HEK293 (cell line): ENCODE measurements around the gene C19orf25.

Source experiments
- CTCF ChIA-PET: fragments of 350-600 bp; formaldehyde crosslinking; extraction: SDS; loops from one replicate; lab custom pipeline; 2021; ENCODE audit warnings: antibody characterized with exemption; lab: Yijun Ruan, JAX
- POLR2A ChIA-PET: fragments of 300-600 bp; formaldehyde crosslinking; extraction: SDS; loops from one replicate; lab custom pipeline; 2020; ENCODE audit warnings: antibody characterized with exemption, inconsistent platforms; lab: Yijun Ruan, JAX
- H3K27ac ChIP-seq: fragments of 200-500 bp; sonication (Bioruptor generic); 2 replicates; pipeline ENCODE4 v1.5.1; 2014; ENCODE audit warnings: low read depth, low read length, control low read depth, inconsistent platforms; ENCODE audit errors: extremely low read depth
- H3K36me3 ChIP-seq, 2 experiments: fragments of 200-500 bp in 1 of 2; sonication (Bioruptor generic) in 1 of 2; 1 replicate in 1 of 2; 2 replicates in 1 of 2; pipeline ENCODE4 v1.5.1; 2014 to 2017; ENCODE audit warnings: inconsistent platforms in 2 of 2, low read length in 2 of 2; ENCODE audit not compliant: control insufficient read depth in 2 of 2, insufficient read depth in 1 of 2
- H3K4me1 ChIP-seq: fragments of 200-500 bp; sonication (Bioruptor generic); 2 replicates; pipeline ENCODE4 v1.5.1; 2014; ENCODE audit warnings: mild to moderate bottlenecking, low read length, inconsistent platforms; ENCODE audit not compliant: control insufficient read depth, insufficient read depth
- H3K4me3 ChIP-seq: 2 replicates; pipeline ENCODE4 v1.5.1; 2011; ENCODE audit warnings: low read depth, mild to moderate bottlenecking, control low read depth, low read length, moderate library complexity
- H3K9me3 ChIP-seq: fragments of 200-500 bp; sonication (Bioruptor generic); 2 replicates; pipeline ENCODE4 v1.5.1; 2014; ENCODE audit warnings: low read depth, low read length, inconsistent platforms; ENCODE audit not compliant: control insufficient read depth, insufficient read depth
- EGR2 ChIP-seq: fragments of 450-650 bp; formaldehyde crosslinking; IDR thresholded peaks from 2 replicates; pipeline ENCODE4 v1.5.1; 2016; ENCODE audit warnings: low read depth, missing biosample characterization, missing genetic modification characterization
- GLIS1 ChIP-seq: fragments of 450-650 bp; formaldehyde crosslinking; IDR thresholded peaks from 2 replicates; pipeline ENCODE4 v1.5.1; 2016; ENCODE audit warnings: missing biosample characterization, missing genetic modification characterization
- GLIS2 ChIP-seq: fragments of 450-650 bp; formaldehyde crosslinking; IDR thresholded peaks from 2 replicates; pipeline ENCODE4 v1.5.1; 2016; ENCODE audit warnings: missing biosample characterization, missing genetic modification characterization
- REPIN1 ChIP-seq: fragments of 450-650 bp; formaldehyde crosslinking; IDR thresholded peaks from 2 replicates; pipeline ENCODE4 v1.5.1; 2017; ENCODE audit warnings: missing biosample characterization, missing genetic modification characterization, low read depth
- SCRT1 ChIP-seq: fragments of 450-650 bp; formaldehyde crosslinking; IDR thresholded peaks from 2 replicates; pipeline ENCODE4 v1.5.1; 2016; ENCODE audit warnings: missing biosample characterization, missing genetic modification characterization, borderline replicate concordance
- SCRT2 ChIP-seq: fragments of 450-650 bp; formaldehyde crosslinking; IDR thresholded peaks from 2 replicates; pipeline ENCODE4 v1.5.1; 2016; ENCODE audit warnings: missing biosample characterization, missing genetic modification characterization
- SP2 ChIP-seq: fragments of 450-650 bp; formaldehyde crosslinking; IDR thresholded peaks from 2 replicates; pipeline ENCODE4 v1.5.1; 2016; ENCODE audit warnings: missing biosample characterization, missing genetic modification characterization
- ZBTB6 ChIP-seq: fragments of 450-650 bp; formaldehyde crosslinking; IDR thresholded peaks from 2 replicates; pipeline ENCODE4 v1.5.1; 2017; ENCODE audit warnings: missing biosample characterization, missing genetic modification characterization
- ZIC2 ChIP-seq: fragments of 450-650 bp; formaldehyde crosslinking; IDR thresholded peaks from 2 replicates; pipeline ENCODE4 v1.5.1; 2016; ENCODE audit warnings: missing biosample characterization, missing genetic modification characterization
- ZNF169 ChIP-seq: fragments of 450-650 bp; formaldehyde crosslinking; IDR thresholded peaks from 2 replicates; pipeline ENCODE4 v1.5.1; 2016; ENCODE audit warnings: missing biosample characterization, missing genetic modification characterization
- ZNF37A ChIP-seq: fragments of 450-650 bp; IDR thresholded peaks from 2 replicates; pipeline ENCODE4 v1.5.1; 2018; ENCODE audit warnings: missing biosample characterization, missing genetic modification characterization
- ZNF544 ChIP-seq: fragments of 450-650 bp; formaldehyde crosslinking; IDR thresholded peaks from 2 replicates; pipeline ENCODE4 v1.5.0; 2017; ENCODE audit warnings: missing biosample characterization, missing genetic modification characterization
- ZNF585B ChIP-seq: fragments of 450-650 bp; formaldehyde crosslinking; IDR thresholded peaks from 2 replicates; pipeline ENCODE4 v1.5.1; 2016; ENCODE audit warnings: missing biosample characterization, missing genetic modification characterization
- ZNF600 ChIP-seq: fragments of 450-650 bp; formaldehyde crosslinking; IDR thresholded peaks from 2 replicates; pipeline ENCODE4 v1.5.1; 2016; ENCODE audit warnings: missing biosample characterization, missing genetic modification characterization
- ZNF610 ChIP-seq: fragments of 450-650 bp; formaldehyde crosslinking; IDR thresholded peaks from 2 replicates; pipeline ENCODE4 v1.5.1; 2016; ENCODE audit warnings: missing biosample characterization, missing genetic modification characterization, borderline replicate concordance
- ZNF623 ChIP-seq: fragments of 450-650 bp; formaldehyde crosslinking; IDR thresholded peaks from 2 replicates; pipeline ENCODE4 v1.5.1; 2016; ENCODE audit warnings: missing biosample characterization, missing genetic modification characterization
- ZNF624 ChIP-seq: fragments of 450-650 bp; formaldehyde crosslinking; IDR thresholded peaks from 2 replicates; pipeline ENCODE4 v1.5.1; 2017; ENCODE audit warnings: missing biosample characterization, missing genetic modification characterization
- ZNF692 ChIP-seq: fragments of 450-650 bp; formaldehyde crosslinking; IDR thresholded peaks from 2 replicates; pipeline ENCODE4 v1.5.1; 2016; ENCODE audit warnings: missing biosample characterization, missing genetic modification characterization
- ZNF776 ChIP-seq: fragments of 450-650 bp; formaldehyde crosslinking; IDR thresholded peaks from 2 replicates; pipeline ENCODE4 v1.5.0; 2017; ENCODE audit warnings: missing biosample characterization, missing genetic modification characterization, borderline replicate concordance
- TF ChIP-seq, protein P1 (sequence below): fragments of 450-650 bp; formaldehyde crosslinking; IDR thresholded peaks from 2 replicates; pipeline ENCODE4 v1.5.1; 2017; ENCODE audit warnings: missing biosample characterization, missing genetic modification characterization
- TF ChIP-seq, protein P2 (sequence below): fragments of 450-650 bp; formaldehyde crosslinking; IDR thresholded peaks from 2 replicates; pipeline ENCODE4 v1.5.1; 2016; ENCODE audit warnings: missing biosample characterization, missing genetic modification characterization
- TF ChIP-seq, protein P3 (sequence below): fragments of 450-650 bp; formaldehyde crosslinking; IDR thresholded peaks from 2 replicates; pipeline ENCODE4 v1.5.1; 2016; ENCODE audit warnings: missing biosample characterization, missing genetic modification characterization

C19orf25 gene

GRCh38 chr19:1432507-1432887 is 46.5 kb downstream of the C19orf25 start:
- H3K4me3 ChIP-seq, result no peak overlapping the region
- ChIA-PET CTCF (no interaction called here), POLR2A (no interaction called here)
- TF ChIP-seq ZNF623 (peak; percentile 43; the same call in 1 of the 2 replicates), ZNF544 (tag by site-specific recombination) (no peak)
- H3K9me3 ChIP-seq, result no peaks in the 10 kb centered on the region
- no peaks in the 10 kb centered on the region for H3K4me1 ChIP-seq
- peaks cover 17 to 70% of the 10 kb centered on the region in 2 experiments; a peak in 2 of 3 replicates for H3K36me3 ChIP-seq
- no peak overlapping the region for H3K27ac ChIP-seq

DNA sequence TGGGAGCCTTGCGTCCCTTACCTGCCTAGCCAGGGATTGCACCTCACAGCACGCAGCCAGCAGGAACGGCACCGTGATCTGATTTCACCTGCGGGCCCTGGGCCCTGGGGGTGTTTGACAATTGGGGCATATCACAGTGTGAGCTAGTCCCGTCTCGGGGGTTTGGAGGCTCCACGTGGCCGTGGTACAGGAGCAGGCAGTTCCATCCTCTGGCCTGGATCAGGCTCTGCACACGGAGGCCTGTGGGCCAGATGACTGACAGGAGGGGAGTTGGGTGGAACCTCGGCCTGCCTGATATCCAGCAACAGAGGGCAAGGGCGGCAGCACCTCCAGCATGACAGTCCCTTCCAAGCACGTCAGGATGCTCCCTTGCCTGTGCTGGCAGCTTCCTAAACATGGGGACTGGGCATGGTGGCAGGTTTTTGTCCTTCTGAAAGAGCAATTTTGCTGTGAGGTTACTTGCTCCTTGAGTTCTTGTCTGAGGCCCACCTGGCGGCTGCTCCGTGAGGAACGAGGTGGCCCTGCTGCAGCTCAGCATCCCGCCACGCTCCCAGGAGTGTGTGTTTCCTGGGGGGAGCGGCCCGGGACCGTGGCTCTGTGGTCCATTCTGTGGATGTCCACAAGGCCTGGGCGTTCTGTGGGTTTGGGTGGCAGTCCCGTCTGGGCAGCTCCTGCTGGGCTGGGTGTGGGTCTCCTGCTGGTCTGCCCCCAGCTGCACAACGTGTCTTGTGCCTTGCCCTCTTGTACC is 47.1 kb downstream of the C19orf25 start:
- POLR2A ChIA-PET, result interaction anchor here (0.7 kb wide), 1 partner anchor 11 kb away, joined by 4 read pairs; no protein-coding TSS in a partner anchor
- Histone ChIP-seq H3K9me3 (no peaks in the 10 kb centered on the region), H3K4me3 (no peak overlapping the region), H3K4me1 (no peaks in the 10 kb centered on the region), H3K36me3 (peaks cover 17 to 76% of the 10 kb centered on the region in 2 experiments; a peak in 2 of 3 replicates), H3K27ac (peak overlapping the region; percentile 5; the same call in 1 of the 2 replicates)
- CTCF ChIA-PET, result interaction anchor here (0.6 to 0.7 kb wide), 2 partner anchors 407 to 1779 kb away, joined by 3 to 4 read pairs; no protein-coding TSS in a partner anchor
- peak; percentile 81; the same call in 1 of the 2 replicates for TF ChIP-seq ZNF600 (tag by site-specific recombination)
- 0 out of 2 replicates have a peak, but pooled peaks have one; percentile 7 for TF ChIP-seq ZIC2
- TF ChIP-seq ZNF585B (tag by site-specific recombination), result no peak
- TF ChIP-seq ZNF37A (tag by site-specific recombination), result no peak

DNA sequence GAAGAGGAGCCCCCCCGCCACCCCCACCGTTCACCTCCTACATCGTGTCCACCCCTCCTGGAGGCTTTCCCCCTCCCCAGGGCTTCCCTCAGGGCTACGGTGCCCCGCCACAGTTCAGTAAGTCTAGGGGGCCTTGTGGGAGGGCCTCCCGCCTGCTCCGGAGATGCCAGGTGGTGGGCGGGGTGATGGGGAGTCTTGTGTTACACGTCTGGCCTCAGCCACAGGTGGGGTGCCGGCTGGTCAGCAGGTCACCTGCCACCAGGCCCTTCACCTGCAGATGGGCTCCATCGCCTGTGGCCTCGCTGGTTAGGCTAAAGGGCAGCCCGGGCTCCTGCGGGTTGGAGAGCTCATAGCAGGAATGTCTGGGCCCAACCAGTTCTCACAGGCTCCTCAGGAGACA is 48.8 kb downstream of the C19orf25 start:
- H3K4me1 ChIP-seq, result no peaks in the 10 kb centered on the region
- CTCF ChIA-PET, result interaction anchor here (0.6 to 0.8 kb wide), 2 partner anchors 14 to 25 kb away, joined by 3 read pairs; no protein-coding TSS in a partner anchor
- POLR2A ChIA-PET, result interaction anchor here (0.7 kb wide), 1 partner anchor 168 kb away, joined by 3 read pairs; no protein-coding TSS in a partner anchor
- H3K27ac ChIP-seq, result no peak overlapping the region
- no peaks in the 10 kb centered on the region for H3K9me3 ChIP-seq
- no peak overlapping the region for H3K4me3 ChIP-seq
- peaks cover 17 to 87% of the 10 kb centered on the region in 2 experiments; a peak in 2 of 3 replicates for H3K36me3 ChIP-seq
- TF ChIP-seq ZNF37A (tag by site-specific recombination), result no peak
- TF ChIP-seq ZNF610 (tag by site-specific recombination), result no peak
- TF ChIP-seq, protein P1, sequence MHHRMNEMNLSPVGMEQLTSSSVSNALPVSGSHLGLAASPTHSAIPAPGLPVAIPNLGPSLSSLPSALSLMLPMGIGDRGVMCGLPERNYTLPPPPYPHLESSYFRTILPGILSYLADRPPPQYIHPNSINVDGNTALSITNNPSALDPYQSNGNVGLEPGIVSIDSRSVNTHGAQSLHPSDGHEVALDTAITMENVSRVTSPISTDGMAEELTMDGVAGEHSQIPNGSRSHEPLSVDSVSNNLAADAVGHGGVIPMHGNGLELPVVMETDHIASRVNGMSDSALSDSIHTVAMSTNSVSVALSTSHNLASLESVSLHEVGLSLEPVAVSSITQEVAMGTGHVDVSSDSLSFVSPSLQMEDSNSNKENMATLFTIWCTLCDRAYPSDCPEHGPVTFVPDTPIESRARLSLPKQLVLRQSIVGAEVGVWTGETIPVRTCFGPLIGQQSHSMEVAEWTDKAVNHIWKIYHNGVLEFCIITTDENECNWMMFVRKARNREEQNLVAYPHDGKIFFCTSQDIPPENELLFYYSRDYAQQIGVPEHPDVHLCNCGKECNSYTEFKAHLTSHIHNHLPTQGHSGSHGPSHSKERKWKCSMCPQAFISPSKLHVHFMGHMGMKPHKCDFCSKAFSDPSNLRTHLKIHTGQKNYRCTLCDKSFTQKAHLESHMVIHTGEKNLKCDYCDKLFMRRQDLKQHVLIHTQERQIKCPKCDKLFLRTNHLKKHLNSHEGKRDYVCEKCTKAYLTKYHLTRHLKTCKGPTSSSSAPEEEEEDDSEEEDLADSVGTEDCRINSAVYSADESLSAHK (tag by site-specific recombination), result no peak
- TF ChIP-seq ZNF624 (tag by site-specific recombination), result no peak
- peak; percentile 48 for TF ChIP-seq GLIS2
- TF ChIP-seq ZNF776 (tag by site-specific recombination), result no peak
- TF ChIP-seq SCRT2 (tag by site-specific recombination), result peak; percentile 56
- TF ChIP-seq GLIS1 (tag by site-specific recombination), result peak; percentile 92
- 0 out of 2 replicates have a peak, but pooled peaks have one; percentile 24 for TF ChIP-seq EGR2 (tag by site-specific recombination)
- TF ChIP-seq, protein P2, sequence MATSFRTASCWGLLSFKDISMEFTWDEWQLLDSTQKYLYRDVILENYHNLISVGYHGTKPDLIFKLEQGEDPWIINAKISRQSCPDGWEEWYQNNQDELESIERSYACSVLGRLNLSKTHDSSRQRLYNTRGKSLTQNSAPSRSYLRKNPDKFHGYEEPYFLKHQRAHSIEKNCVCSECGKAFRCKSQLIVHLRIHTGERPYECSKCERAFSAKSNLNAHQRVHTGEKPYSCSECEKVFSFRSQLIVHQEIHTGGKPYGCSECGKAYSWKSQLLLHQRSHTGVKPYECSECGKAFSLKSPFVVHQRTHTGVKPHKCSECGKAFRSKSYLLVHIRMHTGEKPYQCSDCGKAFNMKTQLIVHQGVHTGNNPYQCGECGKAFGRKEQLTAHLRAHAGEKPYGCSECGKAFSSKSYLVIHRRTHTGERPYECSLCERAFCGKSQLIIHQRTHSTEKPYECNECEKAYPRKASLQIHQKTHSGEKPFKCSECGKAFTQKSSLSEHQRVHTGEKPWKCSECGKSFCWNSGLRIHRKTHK (tag by site-specific recombination), result no peak
- TF ChIP-seq ZNF692, result no peak
- TF ChIP-seq REPIN1 (tag by site-specific recombination), result no peak
- TF ChIP-seq ZNF169, result no peak
- TF ChIP-seq, protein P3, sequence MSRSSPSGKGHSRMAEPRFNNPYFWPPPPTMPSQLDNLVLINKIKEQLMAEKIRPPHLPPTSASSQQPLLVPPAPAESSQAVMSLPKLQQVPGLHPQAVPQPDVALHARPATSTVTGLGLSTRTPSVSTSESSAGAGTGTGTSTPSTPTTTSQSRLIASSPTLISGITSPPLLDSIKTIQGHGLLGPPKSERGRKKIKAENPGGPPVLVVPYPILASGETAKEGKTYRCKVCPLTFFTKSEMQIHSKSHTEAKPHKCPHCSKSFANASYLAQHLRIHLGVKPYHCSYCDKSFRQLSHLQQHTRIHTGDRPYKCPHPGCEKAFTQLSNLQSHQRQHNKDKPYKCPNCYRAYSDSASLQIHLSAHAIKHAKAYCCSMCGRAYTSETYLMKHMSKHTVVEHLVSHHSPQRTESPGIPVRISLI, result no peak
- TF ChIP-seq ZBTB6 (tag by site-specific recombination), result peak; percentile 16; the same call in 1 of the 2 replicates
- 0 out of 2 replicates have a peak, but pooled peaks have one; percentile 8 for TF ChIP-seq SP2 (tag by site-specific recombination)
- TF ChIP-seq SCRT1 (tag by site-specific recombination), result peak; percentile 74
